Chondrocyte (in vitro differentiated cells): ENCODE results near the gene SLC43A3. TPM values are rescaled to one million over a fixed set of nuclear protein-coding genes. Genes with fewer than 3 reads are reported as not detected.

ENCODE experiments used
- DNase-seq: peaks from one replicate; pipeline ENCODE4 v3.0.0; 2021; ENCODE audit warnings: mixed read lengths, low spot score
- H3K27ac Mint-ChIP-seq: one replicate; pipeline ENCODE4 v1.8.0; 2021; ENCODE audit warnings: mild to moderate bottlenecking, moderate library complexity, mixed read lengths; ENCODE audit not compliant: unreplicated experiment
- H3K27me3 Mint-ChIP-seq: 2 replicates; pipeline ENCODE4 v1.8.0; 2021; ENCODE audit warnings: low read depth, mixed read lengths
- H3K36me3 Mint-ChIP-seq: 2 replicates; pipeline ENCODE4 v1.8.0; 2021; ENCODE audit warnings: low read depth, mixed read lengths
- H3K4me1 Mint-ChIP-seq: 2 replicates; pipeline ENCODE4 v1.8.0; 2021; ENCODE audit warnings: low read depth, mild to moderate bottlenecking, mixed read lengths
- H3K4me3 Mint-ChIP-seq: one replicate; pipeline ENCODE4 v1.8.0; 2021; ENCODE audit warnings: mild to moderate bottlenecking, moderate library complexity, mixed read lengths; ENCODE audit not compliant: unreplicated experiment
- H3K9me3 Mint-ChIP-seq: 2 replicates; pipeline ENCODE4 v1.8.0; 2021; ENCODE audit warnings: low read depth, mixed read lengths
- CTCF ChIP-seq: fragments of 200-600 bp; sonication (generic); IDR thresholded peaks from 2 replicates; pipeline ENCODE4 v1.5.0; 2021; ENCODE audit warnings: antibody characterized with exemption, mild to moderate bottlenecking, moderate library complexity
- total RNA-seq: library from RNA; stranded (reverse); gene quantifications from 3 replicates; pipeline ENCODE4 v1.2.1, GENCODE V29; 2021

The SLC43A3 gene
- total RNA-seq, 1 donor from 2014 or later = 12.4 TPM

GRCh38 chr11:57430952-57431351, 4.0 kb upstream of the SLC43A3 start:
- Mint-ChIP-seq H3K4me3 (no peak overlapping the region), H3K4me1 (peaks cover 39% of the 10 kb centered on the region), H3K9me3 (no peaks in the 10 kb centered on the region), H3K36me3 (no peaks in the 10 kb centered on the region), H3K27ac (no peak overlapping the region), H3K27me3 (peaks cover 2% of the 10 kb centered on the region)
- no peak for TF ChIP-seq CTCF
- no peak for DNase-seq

GRCh38 chr11:57429946-57430345, 3.0 kb upstream of the SLC43A3 start:
- no peaks in the 10 kb centered on the region for H3K9me3 Mint-ChIP-seq
- no peak for TF ChIP-seq CTCF
- H3K36me3 Mint-ChIP-seq = no peaks in the 10 kb centered on the region
- H3K27me3 Mint-ChIP-seq = peaks cover 2% of the 10 kb centered on the region
- no peak overlapping the region for H3K27ac Mint-ChIP-seq
- no peak for DNase-seq
- H3K4me3 Mint-ChIP-seq = no peak overlapping the region
- H3K4me1 Mint-ChIP-seq = peaks cover 45% of the 10 kb centered on the region

GRCh38 chr11:57428643-57429042, 1.7 kb upstream of the SLC43A3 start:
- Mint-ChIP-seq H3K9me3 (no peaks in the 10 kb centered on the region), H3K27ac (no peak overlapping the region), H3K36me3 (peaks cover 2% of the 10 kb centered on the region), H3K27me3 (peaks cover 2% of the 10 kb centered on the region), H3K4me1 (peaks cover 46% of the 10 kb centered on the region), H3K4me3 (no peak overlapping the region)
- no peak for DNase-seq
- TF ChIP-seq CTCF = no peak

GRCh38 chr11:57427727-57428082, 784 bp upstream of the SLC43A3 start:
- TF ChIP-seq CTCF = no peak
- Mint-ChIP-seq H3K27me3 (peaks cover 2% of the 10 kb centered on the region), H3K4me3 (peak overlapping the region; percentile 76), H3K9me3 (no peaks in the 10 kb centered on the region), H3K36me3 (peaks cover 5% of the 10 kb centered on the region), H3K27ac (peak overlapping the region; percentile 97), H3K4me1 (peaks cover 44% of the 10 kb centered on the region)
- no peak for DNase-seq

GRCh38 chr11:57426439-57426928, 437 bp downstream of the SLC43A3 start:
- H3K9me3 Mint-ChIP-seq = no peaks in the 10 kb centered on the region
- peaks cover 37% of the 10 kb centered on the region for H3K4me1 Mint-ChIP-seq
- no peak for TF ChIP-seq CTCF
- peaks cover 2% of the 10 kb centered on the region for H3K27me3 Mint-ChIP-seq
- H3K27ac Mint-ChIP-seq = peak overlapping the region; percentile 70
- H3K36me3 Mint-ChIP-seq = peaks cover 5% of the 10 kb centered on the region
- DNase-seq = no peak
- H3K4me3 Mint-ChIP-seq = peak overlapping the region; percentile 76
